HFFc6 (cell line): Measurements from ENCODE around the gene TTC39C. TPM values are rescaled to one million over a fixed set of nuclear protein-coding genes. Genes with fewer than 3 reads are reported as not detected.

ENCODE experiments used
- DNase-seq: peaks from one replicate; pipeline ENCODE4 v3.0.0-alpha.2; 2018
- H3K27ac Mint-ChIP-seq: 2 replicates; pipeline ENCODE4 v1.8.0; 2020; ENCODE audit warnings: mild to moderate bottlenecking, mixed read lengths
- H3K27me3 Mint-ChIP-seq: 2 replicates; pipeline ENCODE4 v1.8.0; 2021; ENCODE audit warnings: mild to moderate bottlenecking, moderate library complexity, mixed read lengths; ENCODE audit not compliant: insufficient read depth
- H3K36me3 Mint-ChIP-seq: 2 replicates; pipeline ENCODE4 v1.8.0; 2021; ENCODE audit warnings: low read depth, mixed read lengths
- H3K4me1 Mint-ChIP-seq: 2 replicates; pipeline ENCODE4 v1.8.0; 2020; ENCODE audit warnings: low read depth, mixed read lengths
- H3K4me3 Mint-ChIP-seq: 2 replicates; pipeline ENCODE4 v1.8.0; 2020; ENCODE audit warnings: mild to moderate bottlenecking, moderate library complexity, mixed read lengths
- H3K9me3 Mint-ChIP-seq: 2 replicates; pipeline ENCODE4 v1.8.0; 2020; ENCODE audit warnings: mild to moderate bottlenecking, mixed read lengths
- total RNA-seq, 6 experiments: library from RNA; stranded (reverse); fragmentation: NEBNext Ultra II Directional; extraction: Animal tissue kit (Norgen Biotek cat#: 25700); gene quantifications; 2 replicates in 1 of 6; 3 replicates in 5 of 6; pipeline ENCODE4 v1.2.3, GENCODE V29; 2021
- TF ChIP-seq, protein P1 (sequence below): fragments of 200-600 bp; sonication (generic); IDR thresholded peaks from 2 replicates; pipeline ENCODE4 v1.5.0; 2021; ENCODE audit warnings: antibody characterized with exemption, mild to moderate bottlenecking

TTC39C gene
- total RNA-seq, 6 experiments from 2014 or later = 10.1 to 21.3 (median 17.4) TPM

GRCh38 chr18:24095976-24096375 is 81.4 kb downstream of the TTC39C start:
- peaks cover 9% of the 10 kb centered on the region for H3K9me3 Mint-ChIP-seq

GRCh38 chr18:24103320-24104021 is 88.9 kb downstream of the TTC39C start:
- Mint-ChIP-seq H3K9me3 (no peaks in the 10 kb centered on the region), H3K4me1 (no peaks in the 10 kb centered on the region), H3K27ac (no peak overlapping the region), H3K36me3 (no peaks in the 10 kb centered on the region), H3K27me3 (no peaks in the 10 kb centered on the region; the same call in 1 of the 2 replicates), H3K4me3 (no peak overlapping the region)
- no peak for DNase-seq
- TF ChIP-seq, protein P1, sequence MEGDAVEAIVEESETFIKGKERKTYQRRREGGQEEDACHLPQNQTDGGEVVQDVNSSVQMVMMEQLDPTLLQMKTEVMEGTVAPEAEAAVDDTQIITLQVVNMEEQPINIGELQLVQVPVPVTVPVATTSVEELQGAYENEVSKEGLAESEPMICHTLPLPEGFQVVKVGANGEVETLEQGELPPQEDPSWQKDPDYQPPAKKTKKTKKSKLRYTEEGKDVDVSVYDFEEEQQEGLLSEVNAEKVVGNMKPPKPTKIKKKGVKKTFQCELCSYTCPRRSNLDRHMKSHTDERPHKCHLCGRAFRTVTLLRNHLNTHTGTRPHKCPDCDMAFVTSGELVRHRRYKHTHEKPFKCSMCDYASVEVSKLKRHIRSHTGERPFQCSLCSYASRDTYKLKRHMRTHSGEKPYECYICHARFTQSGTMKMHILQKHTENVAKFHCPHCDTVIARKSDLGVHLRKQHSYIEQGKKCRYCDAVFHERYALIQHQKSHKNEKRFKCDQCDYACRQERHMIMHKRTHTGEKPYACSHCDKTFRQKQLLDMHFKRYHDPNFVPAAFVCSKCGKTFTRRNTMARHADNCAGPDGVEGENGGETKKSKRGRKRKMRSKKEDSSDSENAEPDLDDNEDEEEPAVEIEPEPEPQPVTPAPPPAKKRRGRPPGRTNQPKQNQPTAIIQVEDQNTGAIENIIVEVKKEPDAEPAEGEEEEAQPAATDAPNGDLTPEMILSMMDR = no peak

More at GRCh38 chr18:24095976-24096375, 81.4 kb downstream of the TTC39C start:
- no peak overlapping the region for H3K4me3 Mint-ChIP-seq
- H3K4me1 Mint-ChIP-seq = peaks cover 19% of the 10 kb centered on the region
- TF ChIP-seq, protein P1 = no peak
- peak; percentile 21 for DNase-seq
- H3K36me3 Mint-ChIP-seq = peaks cover 14% of the 10 kb centered on the region
- H3K27ac Mint-ChIP-seq = no peak overlapping the region
- H3K27me3 Mint-ChIP-seq = no peaks in the 10 kb centered on the region; the same call in 1 of the 2 replicates

DNA sequence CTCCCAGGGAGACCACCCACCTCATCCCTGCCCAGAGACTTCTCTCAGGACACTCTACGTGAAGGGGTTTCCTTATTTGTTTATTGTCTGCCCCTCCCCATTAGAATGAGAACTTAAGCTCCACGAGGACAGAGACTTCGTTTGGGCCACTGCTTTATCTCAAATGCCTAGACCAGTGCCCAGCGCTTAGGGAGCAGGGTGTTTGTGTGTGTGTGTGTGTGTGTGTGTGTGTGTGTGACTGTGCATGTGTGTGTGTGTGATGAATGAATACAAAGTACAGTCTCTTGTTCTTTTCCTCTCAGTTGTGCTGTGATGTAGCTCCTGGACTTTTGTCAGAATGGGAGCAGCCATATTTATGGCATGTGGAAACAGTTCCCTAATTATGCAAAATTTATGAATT is 89.9 kb downstream of the TTC39C start:
- Mint-ChIP-seq H3K27me3 (no peaks in the 10 kb centered on the region; the same call in 1 of the 2 replicates), H3K4me1 (no peaks in the 10 kb centered on the region), H3K4me3 (no peak overlapping the region), H3K27ac (no peak overlapping the region), H3K9me3 (no peaks in the 10 kb centered on the region), H3K36me3 (no peaks in the 10 kb centered on the region)
- TF ChIP-seq, protein P1 = no peak
- no peak for DNase-seq

DNA sequence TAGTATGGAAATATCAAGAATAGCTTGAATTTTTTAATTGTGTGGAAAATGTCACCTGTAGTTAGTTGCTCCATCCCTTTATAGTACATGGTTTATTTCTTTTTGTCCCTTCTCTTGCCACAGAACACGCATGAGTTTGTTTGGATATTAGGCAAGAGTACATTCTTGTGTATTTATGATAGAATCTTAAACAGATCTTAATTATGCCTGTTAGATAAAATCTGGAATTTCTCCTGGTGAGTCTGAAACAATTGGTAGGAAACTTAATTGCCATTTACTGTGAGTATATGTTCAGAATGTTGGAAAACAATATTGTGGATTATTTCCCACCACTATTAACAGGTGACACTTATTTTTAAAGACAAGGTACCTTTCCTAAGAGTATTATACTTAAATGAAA is 94.1 kb downstream of the TTC39C start:
- no peaks in the 10 kb centered on the region; the same call in 1 of the 2 replicates for H3K27me3 Mint-ChIP-seq
- no peak overlapping the region for H3K4me3 Mint-ChIP-seq
- peaks cover 10% of the 10 kb centered on the region for H3K4me1 Mint-ChIP-seq
- no peaks in the 10 kb centered on the region for H3K36me3 Mint-ChIP-seq
- TF ChIP-seq, protein P1 = no peak
- H3K9me3 Mint-ChIP-seq = no peaks in the 10 kb centered on the region
- no peak for DNase-seq
- no peak overlapping the region for H3K27ac Mint-ChIP-seq

GRCh38 chr18:24111936-24112335 is 97.4 kb downstream of the TTC39C start:
- Mint-ChIP-seq H3K9me3 (no peaks in the 10 kb centered on the region), H3K4me3 (no peak overlapping the region), H3K27me3 (no peaks in the 10 kb centered on the region), H3K4me1 (peaks cover 10% of the 10 kb centered on the region), H3K27ac (no peak overlapping the region), H3K36me3 (no peaks in the 10 kb centered on the region)
- TF ChIP-seq, protein P1 = no peak
- no peak for DNase-seq
